Retina (tissue), 1 donor: ENCODE results near the gene OR2T29.
"Not testable (repeated sequence)": the region's sequence is repeated elsewhere in the genome, so short reads cannot be mapped to it uniquely, and the experiment has no call there.

Source experiments
- DNase-seq: peaks from one replicate; pipeline ENCODE4 v3.0.0-alpha.2; 2016

The OR2T29 gene

GRCh38 chr1:248562672-248563071, at the start of gene OR2T29:
TSS of gene OR2T29 (minus strand) at chr1:248562772. CDS start at chr1:248559491, 3,281 bp downstream.
- DNase-seq: not testable (repeated sequence)

- no peak for DNase-seq
These were observed 49.4 kb upstream of the OR2T29 start for GRCh38 chr1:248611883-248612414.

- no peak for DNase-seq
These were observed 47.7 kb upstream of the OR2T29 start for GRCh38 chr1:248610301-248610700.

- DNase-seq: no peak
These were observed 36.8 kb upstream of the OR2T29 start for GRCh38 chr1:248599396-248599795.

GRCh38 chr1:248597589-248597988, 35.0 kb upstream of the OR2T29 start, which contains the start of gene OR2T10:
TSS of gene OR2T10 (minus strand) at chr1:248597700. CDS start at chr1:248593768, 3,932 bp downstream.
- no peak for DNase-seq

- DNase-seq: no peak
These were observed 34.0 kb upstream of the OR2T29 start for GRCh38 chr1:248596615-248597014.

- DNase-seq: no peak
These were observed 30.7 kb upstream of the OR2T29 start for GRCh38 chr1:248593226-248593625.

GRCh38 chr1:248592655-248593054, 30.1 kb upstream of the OR2T29 start:
- no peak for DNase-seq

- no peak for DNase-seq
These were observed 27.5 kb upstream of the OR2T29 start for GRCh38 chr1:248590055-248590454.

GRCh38 chr1:248589334-248589733, 26.8 kb upstream of the OR2T29 start:
- DNase-seq: no peak

GRCh38 chr1:248585266-248585665, 22.7 kb upstream of the OR2T29 start:
- no peak for DNase-seq

GRCh38 chr1:248576260-248576980, 13.8 kb upstream of the OR2T29 start:
- no peak for DNase-seq

GRCh38 chr1:248574657-248575056, 12.1 kb upstream of the OR2T29 start, which contains the start of gene OR2T34:
TSS of gene OR2T34 (minus strand) at chr1:248574757. CDS start at chr1:248574757, 0 bp downstream.
- DNase-seq: not testable (repeated sequence)

- not testable (repeated sequence) for DNase-seq
These were observed 11.3 kb upstream of the OR2T29 start for GRCh38 chr1:248573856-248574255.

GRCh38 chr1:248572049-248572448, 9.5 kb upstream of the OR2T29 start:
- DNase-seq: not testable (repeated sequence)

GRCh38 chr1:248570811-248571210, 8.2 kb upstream of the OR2T29 start:
- not testable (repeated sequence) for DNase-seq

GRCh38 chr1:248569049-248569448, 6.5 kb upstream of the OR2T29 start:
- not testable (repeated sequence) for DNase-seq

- DNase-seq: not testable (repeated sequence)
These were observed 3.2 kb upstream of the OR2T29 start for GRCh38 chr1:248565530-248566373.

GRCh38 chr1:248551027-248551426, 11.5 kb downstream of the OR2T29 start:
- not testable (repeated sequence) for DNase-seq

GRCh38 chr1:248547383-248547782, 15.2 kb downstream of the OR2T29 start:
- DNase-seq: not testable (repeated sequence)

- DNase-seq: not testable (repeated sequence)
These were observed 25.1 kb downstream of the OR2T29 start for GRCh38 chr1:248537449-248537848.

- no peak for DNase-seq
These were observed 40.7 kb downstream of the OR2T29 start for GRCh38 chr1:248521856-248522255.

GRCh38 chr1:248510217-248510616, 52.4 kb downstream of the OR2T29 start:
- DNase-seq: not testable (repeated sequence)
